Skin of body (tissue), 2 donors: ENCODE measurements around the gene FMNL2. TPM values are rescaled to one million over a fixed set of nuclear protein-coding genes. Genes with fewer than 3 reads are reported as not detected.
"Not testable (repeated sequence)": the region's sequence is repeated elsewhere in the genome, so short reads cannot be mapped to it uniquely, and the experiment has no call there.

ENCODE experiments used
- DNase-seq: peaks from one replicate; lab custom pipeline; 2025; lab: John Stamatoyannopoulos, UW
- total RNA-seq: library from RNA; depleted of rRNA; stranded (reverse); fragments of >200 nt; gene quantifications from one replicate; pipeline ENCODE4 v1.2.3, GENCODE V29; 2014

The FMNL2 gene
- total RNA-seq, 1 donor from 2014 or later: 43.7 TPM

DNA sequence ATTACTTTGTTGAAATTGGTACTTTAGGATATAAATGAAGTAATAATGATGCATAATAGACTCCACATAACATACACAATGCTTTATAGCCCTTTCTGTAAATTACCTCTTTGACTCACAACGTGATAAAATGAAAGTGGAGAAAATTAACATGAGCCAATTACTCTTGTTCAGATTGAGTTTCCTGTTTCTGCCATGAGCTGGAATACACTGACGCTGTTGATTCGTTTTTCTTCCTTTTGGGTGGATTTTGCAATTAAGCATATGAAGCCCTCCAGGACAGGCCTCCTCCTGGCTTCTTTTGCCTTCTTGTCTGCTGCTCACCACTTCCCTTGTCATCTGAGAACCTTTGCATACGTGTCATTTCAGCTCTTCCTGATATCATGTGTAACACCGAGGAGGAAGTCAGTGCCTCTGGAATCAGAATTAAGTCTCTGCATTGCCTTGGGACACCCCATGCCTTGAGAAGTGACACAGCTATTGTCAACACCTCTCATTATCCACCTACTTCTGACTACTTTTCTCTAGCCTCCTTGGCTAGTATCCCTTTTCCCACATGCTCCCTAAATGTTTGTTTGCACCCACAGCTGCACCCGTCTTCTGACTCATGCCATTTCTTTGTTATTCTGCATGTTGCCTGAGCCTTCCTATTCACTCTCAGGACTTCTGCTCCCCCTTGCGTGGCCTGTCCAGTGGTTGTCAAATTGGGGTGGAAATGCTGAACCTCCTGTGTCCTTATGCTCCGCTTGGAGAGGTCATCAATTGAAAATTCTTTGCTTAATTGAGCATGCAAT is 134.1 kb downstream of the FMNL2 start:
- no peak for DNase-seq

DNA sequence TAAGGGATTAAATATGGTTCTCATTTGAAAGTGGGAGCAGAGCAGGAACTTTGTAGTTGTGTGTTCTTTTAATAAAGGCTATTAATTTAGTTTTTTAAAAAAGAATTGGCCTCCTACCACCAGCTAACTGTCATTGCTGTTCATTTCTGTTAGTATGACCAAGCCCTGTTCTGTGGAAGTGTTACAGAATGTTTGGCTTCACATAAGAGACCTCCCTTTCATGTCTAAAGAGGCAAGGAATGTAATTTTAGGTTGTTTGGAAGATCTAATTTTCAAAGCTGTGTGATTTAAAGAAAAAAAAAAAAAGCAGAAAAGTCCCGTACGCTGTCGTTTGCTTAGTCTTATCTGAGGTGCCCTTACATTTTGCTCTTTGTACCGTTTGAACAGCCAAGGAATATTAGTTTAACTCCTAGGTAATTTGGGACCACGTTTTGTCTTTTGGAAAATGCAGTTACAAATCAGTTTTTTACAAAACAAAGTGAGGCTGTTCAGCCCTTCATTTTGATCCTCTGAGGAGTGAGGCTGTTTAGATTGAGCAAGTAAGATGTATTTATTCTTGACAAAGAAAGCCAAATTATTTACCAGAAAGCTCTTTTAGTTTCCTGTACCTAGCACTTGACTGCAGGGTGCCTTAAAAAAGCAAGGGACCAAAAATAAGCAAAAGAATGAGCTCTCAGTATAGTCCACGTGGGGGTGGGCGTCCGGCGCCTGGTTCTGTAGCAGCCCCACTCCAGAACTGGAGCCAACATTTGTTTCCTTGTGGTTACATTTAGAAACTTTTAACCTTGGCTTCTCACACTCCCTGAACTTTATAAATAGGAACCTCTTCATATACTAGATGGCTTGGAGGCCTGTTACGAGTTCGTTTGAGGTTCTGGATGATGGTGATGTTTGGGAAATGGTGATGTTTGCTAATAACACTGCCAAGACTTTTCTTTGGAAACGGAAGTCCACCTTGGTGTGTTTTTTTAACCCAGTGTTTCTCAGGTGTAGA is 136.2 kb downstream of the FMNL2 start:
- no peak for DNase-seq

- no peak for DNase-seq
These were observed 137.5 kb downstream of the FMNL2 start for GRCh38 chr2:152472481-152472887.

DNA sequence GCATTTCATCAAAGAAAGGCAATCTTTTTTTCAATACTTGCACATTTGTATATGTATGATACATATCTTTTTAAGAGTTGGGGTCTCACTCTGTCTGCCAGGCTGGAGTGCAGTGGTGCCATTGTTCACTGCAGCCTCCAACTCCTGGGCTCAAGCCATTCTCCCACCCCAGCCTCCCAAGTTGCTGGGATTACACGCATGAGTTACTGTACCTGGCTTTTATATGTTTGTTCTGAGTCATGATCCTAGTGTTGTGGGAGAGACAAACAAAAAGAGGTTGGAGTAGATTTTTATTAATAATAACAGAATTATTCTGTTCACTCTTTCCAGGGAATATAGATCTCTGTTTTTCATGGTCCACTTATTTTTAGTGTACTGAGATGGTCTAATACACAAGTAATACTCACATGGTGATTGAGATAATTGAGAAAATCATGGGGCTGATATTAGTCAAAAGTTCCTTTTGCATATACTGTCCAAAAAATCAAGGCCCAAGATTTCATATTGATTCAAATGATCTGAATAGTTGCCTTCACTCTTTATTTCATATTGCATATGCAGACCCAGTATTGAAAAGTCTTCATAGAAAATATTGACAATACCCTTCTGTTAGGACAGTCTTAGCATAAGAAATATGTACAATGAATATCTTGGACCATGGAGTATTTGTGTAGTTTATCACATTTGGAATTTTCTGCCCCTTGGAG is 138.3 kb downstream of the FMNL2 start:
- DNase-seq: no peak

- not testable (repeated sequence) for DNase-seq
These were observed 139.5 kb downstream of the FMNL2 start for GRCh38 chr2:152474523-152474922.

DNA sequence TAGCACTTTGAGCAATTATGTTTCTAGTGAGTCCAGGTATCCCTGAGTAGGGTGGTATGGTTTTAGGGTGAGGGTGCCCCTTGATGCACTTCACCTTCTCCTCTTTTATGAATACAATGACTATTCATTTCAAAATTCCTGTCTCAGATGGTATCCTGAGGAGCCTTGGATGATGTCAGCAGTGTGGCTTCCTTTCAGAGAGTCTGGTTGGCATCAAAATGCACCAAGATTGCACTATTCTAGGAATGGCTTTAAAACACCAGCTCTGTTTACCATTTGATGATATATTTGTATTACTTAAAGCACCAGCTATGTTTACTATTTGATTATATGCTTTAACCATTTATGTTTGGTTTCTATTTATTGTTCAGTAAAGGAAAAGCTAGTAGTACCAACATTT is 141.0 kb downstream of the FMNL2 start:
- no peak for DNase-seq

- DNase-seq: no peak
These were observed 142.5 kb downstream of the FMNL2 start for GRCh38 chr2:152477347-152478092.

DNA sequence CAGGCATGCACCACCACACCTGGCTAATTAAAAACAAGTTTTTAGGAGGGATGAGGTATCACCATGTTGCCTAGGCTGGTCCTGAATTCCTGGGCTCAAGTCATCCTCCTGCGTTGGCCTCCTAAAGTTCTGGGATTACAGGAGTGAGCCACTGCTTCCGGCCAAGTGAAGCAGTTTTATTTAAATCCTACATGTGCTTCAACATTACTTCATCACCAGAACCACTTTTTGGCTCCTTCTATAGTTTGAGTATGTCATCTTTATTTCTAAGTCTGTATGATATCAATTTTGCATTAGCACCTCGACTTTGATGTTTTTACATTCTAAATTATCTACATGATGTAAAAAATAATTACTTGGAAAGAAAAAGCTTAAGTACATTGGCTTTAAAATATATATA is 144.3 kb downstream of the FMNL2 start:
- DNase-seq: peak; percentile 35

DNA sequence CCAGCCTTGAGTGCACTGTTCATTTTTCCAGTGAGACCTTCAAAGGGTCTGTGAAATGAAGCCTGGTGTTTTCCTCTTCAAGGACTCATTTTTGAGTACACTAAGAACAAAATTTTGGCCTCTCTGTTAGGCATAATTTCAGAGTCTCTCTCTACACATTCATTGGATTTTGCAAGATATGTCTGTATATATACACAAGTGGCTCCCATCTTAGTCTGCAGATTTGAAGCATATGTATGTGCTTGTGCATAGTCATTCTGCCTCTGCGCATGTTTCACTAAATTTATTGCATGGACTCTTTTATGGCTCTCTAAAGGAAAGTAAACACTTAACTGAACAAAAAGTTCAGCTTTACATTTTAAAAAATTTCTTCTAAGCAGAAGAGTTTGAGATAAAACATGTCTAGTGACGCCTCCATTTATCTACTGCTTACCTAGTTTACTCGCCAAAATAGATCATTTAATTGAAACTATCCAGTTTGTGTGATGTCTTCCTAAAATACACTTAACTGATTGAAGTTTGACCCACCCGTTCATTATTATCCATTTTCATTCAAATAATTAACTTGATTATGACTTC is 145.9 kb downstream of the FMNL2 start:
- DNase-seq: peak; percentile 92

DNA sequence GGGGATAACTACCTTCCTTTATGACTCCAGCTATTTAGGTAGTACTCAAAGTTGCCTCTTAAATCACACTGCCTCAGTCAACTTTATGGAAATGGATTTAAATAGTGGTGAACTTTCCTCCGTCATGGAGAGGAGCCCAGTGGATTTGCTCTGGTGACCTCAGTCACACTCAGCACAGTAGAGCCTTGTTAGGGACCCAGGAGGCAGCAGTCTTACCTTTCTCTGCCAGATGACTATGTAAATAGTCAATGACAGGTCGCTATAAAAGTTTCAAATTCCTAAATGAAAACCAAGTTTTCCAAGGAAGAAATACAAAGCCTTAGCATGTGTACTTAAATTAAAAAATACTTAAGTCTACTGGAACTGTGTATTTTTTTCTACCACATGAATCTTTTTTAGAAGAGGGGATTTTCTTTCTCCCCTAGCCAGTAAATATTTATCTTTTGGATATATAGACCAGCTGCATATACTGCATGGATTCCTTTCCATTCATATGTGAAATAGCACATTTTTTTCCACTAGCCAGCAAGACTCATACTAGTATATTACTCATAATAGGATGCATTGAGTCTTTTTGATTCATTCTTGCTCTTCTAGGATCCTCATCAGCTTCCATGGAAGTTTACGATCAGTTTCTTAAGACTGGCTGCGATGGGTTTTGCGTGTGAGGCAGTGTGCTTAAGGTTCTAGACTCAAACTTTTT is 147.1 kb downstream of the FMNL2 start:
- peak; percentile 27 for DNase-seq

GRCh38 chr2:152483276-152484063 is 148.5 kb downstream of the FMNL2 start:
- DNase-seq: peak; percentile 93

GRCh38 chr2:152485954-152486736 is 151.2 kb downstream of the FMNL2 start:
- DNase-seq: no peak

GRCh38 chr2:152486737-152487400 is 151.9 kb downstream of the FMNL2 start:
- DNase-seq: no peak

DNA sequence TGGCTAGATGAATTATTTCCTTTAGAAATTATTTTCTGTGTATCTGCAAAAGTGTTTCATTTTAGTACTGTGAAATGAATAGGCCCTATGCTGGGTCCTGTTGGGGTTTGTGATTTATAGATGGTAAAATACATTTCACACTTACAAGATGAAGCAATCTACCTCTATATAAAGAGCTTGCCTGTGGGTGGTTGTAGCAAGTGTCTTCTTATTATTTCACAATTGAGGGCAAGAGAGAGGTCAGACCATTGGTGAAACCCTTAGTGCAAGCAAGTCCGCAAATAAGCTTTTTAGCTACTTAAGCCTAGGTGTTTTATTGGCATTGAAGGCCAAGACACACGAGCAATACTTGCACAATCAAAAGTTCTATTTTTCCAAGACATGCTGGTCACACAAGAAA is 153.1 kb downstream of the FMNL2 start:
- no peak for DNase-seq

DNA sequence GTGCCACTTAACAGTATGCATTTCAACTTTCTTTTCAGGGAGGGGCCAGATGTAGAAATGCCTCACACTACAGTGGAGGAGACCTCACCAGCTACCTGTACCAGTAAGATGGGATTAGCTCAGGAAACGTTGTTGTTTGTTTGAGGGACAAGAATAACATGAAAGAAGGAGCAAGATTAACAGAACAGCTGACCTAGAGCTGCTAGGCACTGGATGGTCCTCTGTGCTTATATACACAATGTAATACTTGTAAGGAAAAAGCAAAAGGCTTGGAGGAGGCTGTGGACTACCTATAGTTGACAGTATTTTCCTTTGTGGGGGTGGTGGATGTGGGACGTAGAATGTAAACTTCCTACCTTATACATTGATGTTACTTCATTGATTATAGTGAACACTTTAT is 154.4 kb downstream of the FMNL2 start:
- DNase-seq: no peak

- DNase-seq: peak; percentile 97
These were observed 155.9 kb downstream of the FMNL2 start for GRCh38 chr2:152490686-152491455.

DNA sequence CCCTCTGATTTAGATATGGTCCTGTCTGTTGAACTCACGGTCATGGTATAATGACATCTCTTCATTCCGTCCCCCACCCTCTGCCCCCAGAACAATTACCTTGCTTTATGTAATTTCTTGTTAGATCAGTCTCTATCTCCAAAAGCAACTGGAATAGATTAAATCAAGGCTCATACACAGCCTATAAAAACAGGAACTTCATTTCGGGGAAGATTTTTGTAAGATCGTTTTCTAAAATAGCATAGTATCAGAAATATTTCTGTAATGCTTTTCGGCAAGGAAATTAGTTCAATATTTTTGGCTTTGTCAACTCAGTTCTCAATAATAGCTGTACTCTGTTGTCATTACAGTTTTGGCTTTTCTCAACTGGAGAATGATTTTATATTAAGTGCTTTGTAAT is 157.2 kb downstream of the FMNL2 start:
- peak; percentile 78 for DNase-seq
